ENCODE results near the gene CHD3. TPM values are rescaled to one million over a fixed set of nuclear protein-coding genes. Genes with fewer than 3 reads are reported as not detected.

The CHD3 gene
- total RNA-seq, 6 donors from 2014 or later: 68.1 to 183 (median 91.3) TPM

DNA sequence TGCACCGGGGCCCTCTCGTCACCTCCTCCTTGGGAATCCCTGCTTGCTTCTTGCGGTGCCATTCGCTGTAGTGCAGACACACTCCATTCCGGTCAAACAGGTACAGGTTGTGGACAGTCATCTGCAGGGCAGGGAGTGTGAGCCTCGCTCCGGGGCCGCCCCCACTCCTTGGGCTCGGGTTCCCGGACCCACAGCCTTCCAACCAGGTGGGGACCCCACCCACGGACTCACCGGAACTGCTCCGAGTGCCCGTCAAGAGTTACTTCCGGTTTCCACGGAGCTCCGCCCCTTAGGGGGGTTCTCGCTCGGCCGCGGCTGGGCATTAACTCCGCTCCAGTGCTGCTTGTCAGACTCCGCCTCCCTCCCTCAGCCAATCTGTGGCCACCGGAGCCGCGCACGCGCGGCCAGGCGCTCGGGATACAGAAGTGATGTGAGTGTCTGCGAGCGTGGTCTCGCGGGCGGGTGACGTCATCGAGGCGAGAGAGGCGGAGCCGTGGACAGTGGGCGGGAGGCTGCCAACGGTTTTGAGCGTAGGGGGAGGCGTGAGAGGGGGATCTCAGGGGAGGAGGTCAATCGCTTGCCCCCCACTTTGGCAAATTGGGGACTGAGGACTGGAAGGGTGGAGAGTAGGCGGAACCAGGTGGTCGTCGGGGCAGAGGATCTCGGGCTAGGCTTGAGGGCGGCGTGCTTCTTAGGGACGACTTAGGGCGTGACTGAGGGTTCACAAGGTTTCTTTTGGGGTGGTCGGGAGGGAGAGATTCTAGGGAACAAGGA is 43.3 kb downstream of the CHD3 start, which contains the start of the genes CNTROB and TRAPPC1:
Gene CNTROB (plus strand): TSS at position 498 of the 774 bp plus-strand sequence. CDS start 874 bp downstream, outside the sequence.
Gene TRAPPC1 (minus strand): TSS at position 238 of the 774 bp plus-strand sequence. CDS start 117 bp downstream, at position 121.
- TF ChIP-seq POLR2AphosphoS5 (IDR thresholded peaks at IDR 0.05): peak; percentile 68 to 87
- TF ChIP-seq POLR2A (IDR thresholded peaks at IDR 0.05): peak in 3 of 4 donors; percentile 43 to 93 (median 62)
- TF ChIP-seq, protein P1, sequence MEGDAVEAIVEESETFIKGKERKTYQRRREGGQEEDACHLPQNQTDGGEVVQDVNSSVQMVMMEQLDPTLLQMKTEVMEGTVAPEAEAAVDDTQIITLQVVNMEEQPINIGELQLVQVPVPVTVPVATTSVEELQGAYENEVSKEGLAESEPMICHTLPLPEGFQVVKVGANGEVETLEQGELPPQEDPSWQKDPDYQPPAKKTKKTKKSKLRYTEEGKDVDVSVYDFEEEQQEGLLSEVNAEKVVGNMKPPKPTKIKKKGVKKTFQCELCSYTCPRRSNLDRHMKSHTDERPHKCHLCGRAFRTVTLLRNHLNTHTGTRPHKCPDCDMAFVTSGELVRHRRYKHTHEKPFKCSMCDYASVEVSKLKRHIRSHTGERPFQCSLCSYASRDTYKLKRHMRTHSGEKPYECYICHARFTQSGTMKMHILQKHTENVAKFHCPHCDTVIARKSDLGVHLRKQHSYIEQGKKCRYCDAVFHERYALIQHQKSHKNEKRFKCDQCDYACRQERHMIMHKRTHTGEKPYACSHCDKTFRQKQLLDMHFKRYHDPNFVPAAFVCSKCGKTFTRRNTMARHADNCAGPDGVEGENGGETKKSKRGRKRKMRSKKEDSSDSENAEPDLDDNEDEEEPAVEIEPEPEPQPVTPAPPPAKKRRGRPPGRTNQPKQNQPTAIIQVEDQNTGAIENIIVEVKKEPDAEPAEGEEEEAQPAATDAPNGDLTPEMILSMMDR (IDR thresholded peaks at IDR 0.05): peak in 2 of 6 experiments; percentile 11 to 24
- TF ChIP-seq EP300 (IDR thresholded peaks at IDR 0.05): no peak
- Histone ChIP-seq H3K27me3 (no peaks in the 10 kb centered on the region), H3K4me1 (peaks cover 16 to 48% (median 22%) of the 10 kb centered on the region in 4 donors), H3K9me3 (no peaks in the 10 kb centered on the region), H3K27ac (peak within 1 kb of the TSS; percentile 80 to 91 (median 88)), H3K36me3 (peaks cover 4 to 25% (median 14%) of the 10 kb centered on the region in 4 donors), H3K4me3 (peak within 1 kb of the TSS; percentile 67 to 81 (median 77))
- 0% methylated on average over 25 to 46 of the region's 55 CpGs for WGBS, 2 donors
- DNase-seq (peak; percentile 100), ATAC-seq (ENCODE audit: low FRiP score in 2 of 2) (peak; percentile 98 to 99)

DNA sequence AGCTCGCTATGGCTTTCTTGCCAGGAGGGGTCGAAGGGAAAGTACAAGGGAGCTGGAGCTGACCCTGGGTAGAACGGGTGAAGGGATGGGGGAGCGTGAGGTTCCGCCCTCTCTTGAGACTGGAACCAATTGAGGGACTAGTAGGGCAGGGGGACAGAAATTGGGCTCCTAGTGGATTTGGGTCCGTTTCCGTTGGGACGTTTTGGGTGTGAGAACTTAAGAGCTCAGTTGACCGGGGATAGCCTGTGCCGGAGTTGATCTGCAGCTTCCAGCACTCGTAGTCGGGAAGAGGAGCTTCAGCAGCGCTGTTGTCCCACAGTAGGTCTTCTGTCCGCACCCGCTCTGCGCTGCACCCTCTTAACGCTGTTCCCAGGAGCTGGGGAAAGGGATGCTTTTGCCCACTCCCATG is 43.9 kb downstream of the CHD3 start:
- DNase-seq (peak in 1 of 2 donors; percentile 51), ATAC-seq (ENCODE audit: low FRiP score in 2 of 2) (peak; percentile 47 to 58)
- TF ChIP-seq POLR2AphosphoS5 (IDR thresholded peaks at IDR 0.05): no peak
- TF ChIP-seq EP300 (IDR thresholded peaks at IDR 0.05): no peak
- TF ChIP-seq, protein P1 (IDR thresholded peaks at IDR 0.05): no peak
- TF ChIP-seq POLR2A (IDR thresholded peaks at IDR 0.05): no peak
- Histone ChIP-seq H3K9me3 (no peaks in the 10 kb centered on the region), H3K4me3 (peak overlapping the region; percentile 67 to 81 (median 77)), H3K36me3 (peaks cover 5 to 31% (median 20%) of the 10 kb centered on the region in 4 donors), H3K4me1 (peaks cover 16 to 48% (median 22%) of the 10 kb centered on the region in 4 donors), H3K27ac (peak overlapping the region; percentile 80 to 91 (median 88)), H3K27me3 (no peaks in the 10 kb centered on the region)
- WGBS, 2 donors: 0 to 1% methylated on average over 9 to 17 of the region's 17 CpGs

DNA sequence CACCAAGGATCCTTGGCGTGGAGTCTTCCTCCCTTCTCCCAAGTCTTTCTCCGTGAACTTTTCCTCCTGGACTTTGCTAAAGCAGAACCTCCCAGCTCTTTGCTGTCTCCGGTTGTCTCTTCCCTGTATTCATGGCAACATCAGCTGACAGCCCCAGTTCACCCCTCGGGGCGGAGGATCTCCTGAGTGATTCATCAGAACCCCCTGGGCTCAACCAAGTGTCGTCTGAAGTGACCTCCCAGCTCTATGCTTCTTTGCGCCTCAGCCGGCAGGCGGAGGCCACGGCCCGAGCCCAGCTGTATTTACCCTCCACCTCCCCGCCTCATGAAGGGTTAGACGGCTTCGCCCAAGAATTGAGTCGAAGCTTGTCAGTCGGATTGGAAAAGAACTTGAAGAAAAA is 44.4 kb downstream of the CHD3 start:
- peaks cover 5 to 36% (median 21%) of the 10 kb centered on the region in 4 donors for H3K36me3 ChIP-seq
- peak; percentile 51 to 65 for ATAC-seq (ENCODE audit: low FRiP score in 2 of 2)
- peak overlapping the region; percentile 80 to 91 (median 88) for H3K27ac ChIP-seq

DNA sequence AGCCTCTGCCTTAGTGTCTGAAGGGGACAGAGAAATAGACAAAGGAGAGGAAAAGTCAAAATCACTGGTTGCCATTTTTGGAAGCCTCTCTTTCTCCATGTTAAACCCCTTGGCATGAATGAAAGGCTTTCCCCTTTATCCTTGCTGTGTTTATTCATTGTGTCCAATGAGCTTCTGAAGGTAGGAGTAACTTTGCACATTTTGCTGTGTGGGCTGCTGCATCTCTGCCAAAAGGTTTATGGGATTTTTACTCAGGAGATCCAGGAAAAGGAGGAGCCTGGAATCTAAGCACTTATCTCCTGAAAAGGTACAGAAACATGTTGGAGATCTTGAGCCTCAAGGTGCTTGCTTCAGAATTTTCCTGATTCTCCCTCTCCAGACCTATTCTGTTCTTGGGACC is 47.3 kb downstream of the CHD3 start:
- no peak for ATAC-seq (ENCODE audit: low FRiP score in 2 of 2)

More for the DNA sequence above, 44.4 kb downstream of the CHD3 start:
- TF ChIP-seq, protein P1 (IDR thresholded peaks at IDR 0.05): peak in 4 of 6 experiments; percentile 16 to 42 (median 18)
- TF ChIP-seq POLR2AphosphoS5 (IDR thresholded peaks at IDR 0.05) (no peak), EP300 (IDR thresholded peaks at IDR 0.05) (no peak), POLR2A (IDR thresholded peaks at IDR 0.05) (peak in 1 of 4 donors; percentile 57)
- peak; percentile 68 to 84 for DNase-seq
- 15% methylated on average over 16 of the region's 16 CpGs for WGBS, 2 donors
- Histone ChIP-seq H3K9me3 (no peaks in the 10 kb centered on the region), H3K4me1 (peaks cover 16 to 48% (median 22%) of the 10 kb centered on the region in 4 donors), H3K4me3 (peak overlapping the region; percentile 67 to 81 (median 77)), H3K27me3 (no peaks in the 10 kb centered on the region)

More for the DNA sequence above, 47.3 kb downstream of the CHD3 start:
- Histone ChIP-seq H3K4me3 (no peak overlapping the region), H3K27me3 (no peaks in the 10 kb centered on the region), H3K4me1 (peaks cover 15 to 36% (median 18%) of the 10 kb centered on the region in 4 donors), H3K27ac (no peak overlapping the region), H3K36me3 (peaks cover 18 to 57% (median 46%) of the 10 kb centered on the region in 4 donors), H3K9me3 (no peaks in the 10 kb centered on the region)
- no peak for DNase-seq
- TF ChIP-seq, protein P1 (IDR thresholded peaks at IDR 0.05): no peak
- TF ChIP-seq POLR2AphosphoS5 (IDR thresholded peaks at IDR 0.05) (no peak), POLR2A (IDR thresholded peaks at IDR 0.05) (no peak)
